Non-pigmented ciliary epithelial cell (primary cell): ENCODE data around the gene RRAGD.

Experiments used
- DNase-seq: peaks from one replicate; pipeline ENCODE4 v3.0.0-alpha.2; 2010; ENCODE audit warnings: low read depth

Gene RRAGD

DNA sequence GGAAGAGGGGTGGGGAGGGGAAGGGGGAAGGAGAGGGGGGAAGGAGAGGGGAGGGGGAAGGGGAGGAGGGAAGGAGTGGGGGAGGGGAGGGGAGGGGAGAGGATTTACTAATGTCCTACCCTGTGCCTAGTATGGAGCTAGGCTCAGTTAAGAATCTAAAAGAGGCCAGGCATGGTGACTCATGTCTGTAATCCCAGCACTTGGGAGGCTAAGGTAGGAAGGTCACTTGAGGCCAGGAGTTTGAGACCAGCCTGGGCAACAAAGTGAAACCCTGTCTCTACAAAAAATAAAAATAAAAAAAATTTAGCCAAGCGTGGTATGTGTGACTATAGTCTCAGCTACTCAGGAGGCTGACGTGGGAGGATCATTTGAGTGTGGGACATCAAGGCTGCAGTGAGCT, 72.5 kb downstream of the RRAGD start:
- no peak for DNase-seq

DNA sequence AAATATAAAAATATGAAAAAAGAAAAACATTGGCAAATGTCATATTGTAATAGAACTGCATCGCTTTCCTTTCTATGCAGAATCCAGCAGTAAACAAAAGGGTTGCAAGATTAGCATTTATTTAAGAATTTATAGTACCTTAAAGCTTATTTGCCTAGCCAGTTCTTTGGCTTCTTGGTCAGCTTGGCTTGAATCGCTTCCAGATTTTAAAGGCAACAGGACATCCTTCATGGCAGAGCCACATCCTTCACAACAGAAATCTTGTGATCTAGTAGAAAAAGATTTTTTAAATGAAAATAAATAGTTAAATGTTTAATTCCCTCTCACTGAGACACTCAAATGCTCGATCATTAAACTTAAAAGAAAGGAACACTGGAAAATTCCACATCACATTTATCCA, 76.9 kb downstream of the RRAGD start:
- no peak for DNase-seq

- no peak for DNase-seq
Measured at GRCh38 chr6:89330910-89331309, 81.2 kb downstream of the RRAGD start.

DNA sequence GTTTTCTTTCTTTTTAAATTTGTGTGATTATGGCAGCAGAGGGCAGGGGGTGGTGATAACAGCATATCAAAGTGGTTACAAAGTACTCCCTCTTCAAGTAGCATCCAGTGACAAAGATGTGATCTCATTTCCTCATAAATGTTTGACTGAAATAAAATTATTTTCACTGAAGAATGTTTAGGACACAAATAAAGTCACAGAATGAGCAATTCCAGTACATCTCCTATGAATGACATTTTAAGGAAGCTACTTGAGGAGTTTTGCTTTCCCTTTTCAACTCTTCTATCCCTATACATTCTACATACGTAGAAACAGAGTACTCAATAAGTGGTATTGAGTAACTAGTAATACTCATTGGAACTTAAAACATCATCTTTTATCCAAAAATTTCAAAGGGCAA, 83.1 kb downstream of the RRAGD start:
- DNase-seq, result no peak

DNA sequence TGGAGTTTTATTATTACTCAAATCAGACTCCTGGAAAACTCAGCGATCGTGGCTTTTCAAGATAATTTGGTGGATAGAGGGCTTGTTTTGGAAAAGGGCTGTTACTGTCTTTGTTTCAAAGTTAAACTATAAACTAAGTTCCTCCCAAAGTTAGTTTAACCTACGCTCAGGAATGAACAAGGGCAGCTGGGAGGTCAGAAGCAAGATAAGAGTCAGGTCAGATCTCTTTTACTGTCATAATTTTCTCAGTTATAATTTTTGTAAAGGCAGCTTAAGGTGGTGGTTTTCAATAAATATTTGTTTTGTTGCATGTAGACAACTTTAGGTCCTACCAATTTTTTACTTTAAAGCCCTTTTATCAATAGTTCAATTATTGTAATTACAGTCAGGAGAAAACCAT, 87.8 kb downstream of the RRAGD start:
- DNase-seq, result no peak

GRCh38 chr6:89323511-89323971, 88.5 kb downstream of the RRAGD start:
- DNase-seq, result no peak

GRCh38 chr6:89321131-89321970, 90.7 kb downstream of the RRAGD start:
- DNase-seq, result no peak

- no peak for DNase-seq
Measured at GRCh38 chr6:89320012-89320559, 92.0 kb downstream of the RRAGD start.

GRCh38 chr6:89317067-89317466, 95.0 kb downstream of the RRAGD start:
- DNase-seq, result no peak

DNA sequence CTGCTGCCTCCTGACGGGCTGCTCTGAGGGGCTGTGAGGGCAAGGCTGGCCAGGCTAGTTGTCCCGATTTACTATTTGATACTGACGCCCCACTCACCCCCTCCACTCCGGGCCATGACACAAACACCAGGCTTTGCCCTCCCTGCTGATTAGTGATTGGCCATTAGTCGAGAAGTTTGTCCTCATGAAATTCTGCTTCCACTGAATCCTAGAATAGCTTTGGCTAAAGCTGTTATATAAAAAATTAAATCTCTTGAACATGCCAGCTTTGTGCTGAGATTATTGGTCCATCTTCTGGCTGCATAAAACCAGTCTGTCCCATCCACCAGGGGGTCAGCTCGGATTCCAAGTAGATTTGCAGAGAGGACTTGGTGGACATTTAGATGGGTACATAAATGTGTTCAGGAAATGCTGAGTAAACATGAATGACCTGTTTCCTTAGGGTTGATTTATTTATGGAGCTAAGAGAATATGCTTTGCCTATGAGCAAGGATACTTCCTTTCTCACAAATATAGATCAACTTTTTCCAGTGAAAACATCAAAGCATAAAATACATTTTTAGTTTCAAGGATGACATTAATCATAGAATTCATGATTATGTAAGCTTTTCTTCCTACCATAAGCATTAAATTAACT, 96.7 kb downstream of the RRAGD start, which contains the start of gene GABRR2:
Gene GABRR2, minus strand, starts transcription at position 51 of the 637 bp plus-strand sequence. CDS start 134 bp downstream, outside the sequence.
- DNase-seq, result no peak

DNA sequence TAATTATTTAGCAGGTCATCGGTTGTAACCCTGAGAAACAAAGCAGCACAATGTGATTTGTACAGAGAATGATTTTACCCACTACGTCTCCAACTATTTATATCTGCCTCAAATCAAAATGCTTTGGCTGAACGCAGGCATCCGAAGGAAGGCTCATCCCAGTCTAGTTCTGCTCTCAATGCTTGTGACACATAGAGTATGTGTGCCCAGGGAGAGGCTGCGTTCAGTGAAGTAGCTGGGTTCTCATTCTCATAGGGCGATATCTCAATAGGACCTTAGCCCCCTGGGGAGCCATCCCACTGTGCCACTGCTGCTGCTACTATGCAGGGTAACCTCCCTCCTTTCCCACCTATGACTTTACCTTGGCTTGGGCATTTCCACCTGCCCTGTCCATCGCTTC, 97.4 kb downstream of the RRAGD start:
- DNase-seq, result no peak
